ENCODE data around the gene PLXNB2. TPM values are rescaled to one million over a fixed set of nuclear protein-coding genes. Genes with fewer than 3 reads are reported as not detected.

PLXNB2 gene
- polyA plus RNA-seq, 1 of the 3 experiments (the other 2 are of a cell fraction): 108 TPM

GRCh38 chr22:50246242-50247175 lies 60.9 kb downstream of the PLXNB2 start:
- WGBS (ENCODE audit: low lambda C conversion rate): 97% methylated on average over 9 of the region's 20 CpGs

More at GRCh38 chr22:50246242-50247175, 60.9 kb downstream of the PLXNB2 start:
- no peak overlapping the region; a peak in 2 of 4 replicates for H3K27ac ChIP-seq (ENCODE audit: low read depth in 2 of 2, low read length in 1 of 2)
- H3K9me3 ChIP-seq: no peaks in the 10 kb centered on the region
- ChIA-PET POLR2A (interaction anchor here (0.7 kb wide), 1 partner anchor 101 kb away, joined by 3 read pairs; no protein-coding TSS in a partner anchor), CTCF (interaction anchor here (0.8 to 3.4 kb wide), 4 partner anchors 9 to 95 kb away, joined by 3 to 20 read pairs (median 4); partner anchors contain the start of gene DENND6B)
- H2AFZ ChIP-seq (ENCODE audit: low read depth): no peak overlapping the region
- no peak overlapping the region for H3K9ac ChIP-seq
- no peaks in the 10 kb centered on the region for H3K9me2 ChIP-seq
- TF ChIP-seq, protein P1, sequence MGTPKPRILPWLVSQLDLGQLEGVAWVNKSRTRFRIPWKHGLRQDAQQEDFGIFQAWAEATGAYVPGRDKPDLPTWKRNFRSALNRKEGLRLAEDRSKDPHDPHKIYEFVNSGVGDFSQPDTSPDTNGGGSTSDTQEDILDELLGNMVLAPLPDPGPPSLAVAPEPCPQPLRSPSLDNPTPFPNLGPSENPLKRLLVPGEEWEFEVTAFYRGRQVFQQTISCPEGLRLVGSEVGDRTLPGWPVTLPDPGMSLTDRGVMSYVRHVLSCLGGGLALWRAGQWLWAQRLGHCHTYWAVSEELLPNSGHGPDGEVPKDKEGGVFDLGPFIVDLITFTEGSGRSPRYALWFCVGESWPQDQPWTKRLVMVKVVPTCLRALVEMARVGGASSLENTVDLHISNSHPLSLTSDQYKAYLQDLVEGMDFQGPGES (IDR thresholded peaks at IDR 0.05; ENCODE audit: low read depth, low read length): no peak
- TF ChIP-seq GABPA (IDR thresholded peaks at IDR 0.05; ENCODE audit: low read depth): no peak
- TF ChIP-seq JUND (IDR thresholded peaks at IDR 0.05): no peak
- no peak for TF ChIP-seq SMC3 (IDR thresholded peaks at IDR 0.05; ENCODE audit: low read depth, low read length)
- TF ChIP-seq TEAD4 (IDR thresholded peaks at IDR 0.05; ENCODE audit: borderline replicate concordance, insufficient read depth): no peak
- TF ChIP-seq, protein P2, sequence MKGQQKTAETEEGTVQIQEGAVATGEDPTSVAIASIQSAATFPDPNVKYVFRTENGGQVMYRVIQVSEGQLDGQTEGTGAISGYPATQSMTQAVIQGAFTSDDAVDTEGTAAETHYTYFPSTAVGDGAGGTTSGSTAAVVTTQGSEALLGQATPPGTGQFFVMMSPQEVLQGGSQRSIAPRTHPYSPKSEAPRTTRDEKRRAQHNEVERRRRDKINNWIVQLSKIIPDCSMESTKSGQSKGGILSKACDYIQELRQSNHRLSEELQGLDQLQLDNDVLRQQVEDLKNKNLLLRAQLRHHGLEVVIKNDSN (IDR thresholded peaks at IDR 0.05; ENCODE audit: borderline replicate concordance, low read depth): no peak
- TF ChIP-seq TAF1 (IDR thresholded peaks at IDR 0.05; ENCODE audit: borderline replicate concordance, low read depth, low read length): no peak
- no peak for TF ChIP-seq MEF2A (IDR thresholded peaks at IDR 0.05; ENCODE audit: borderline replicate concordance, low read depth)
- TF ChIP-seq, protein P3, sequence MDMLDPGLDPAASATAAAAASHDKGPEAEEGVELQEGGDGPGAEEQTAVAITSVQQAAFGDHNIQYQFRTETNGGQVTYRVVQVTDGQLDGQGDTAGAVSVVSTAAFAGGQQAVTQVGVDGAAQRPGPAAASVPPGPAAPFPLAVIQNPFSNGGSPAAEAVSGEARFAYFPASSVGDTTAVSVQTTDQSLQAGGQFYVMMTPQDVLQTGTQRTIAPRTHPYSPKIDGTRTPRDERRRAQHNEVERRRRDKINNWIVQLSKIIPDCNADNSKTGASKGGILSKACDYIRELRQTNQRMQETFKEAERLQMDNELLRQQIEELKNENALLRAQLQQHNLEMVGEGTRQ (IDR thresholded peaks at IDR 0.05; ENCODE audit: borderline replicate concordance, low read depth, low read length): no peak
- TF ChIP-seq CHD2 (IDR thresholded peaks at IDR 0.05; ENCODE audit: low read length, partially characterized antibody): no peak
- TF ChIP-seq TCF12 (IDR thresholded peaks at IDR 0.05): no peak
- no peak for TF ChIP-seq PBX3 (IDR thresholded peaks at IDR 0.05)
- TF ChIP-seq SIN3A (IDR thresholded peaks at IDR 0.05; ENCODE audit: borderline replicate concordance, low read depth, low read length): no peak
- no peak; the same call in 1 of the 2 replicates for TF ChIP-seq CTCF (IDR thresholded peaks at IDR 0.05)
- no peak for TF ChIP-seq RFX5 (IDR thresholded peaks at IDR 0.05; ENCODE audit: low read length)
- no peak for TF ChIP-seq REST (IDR thresholded peaks at IDR 0.05; ENCODE audit: low read depth, low read length)
- no peak for TF ChIP-seq EP300 (IDR thresholded peaks at IDR 0.05; ENCODE audit: borderline replicate concordance in 1 of 2, low read depth in 1 of 2, low read length in 1 of 2)
- no peak for TF ChIP-seq RXRA (IDR thresholded peaks at IDR 0.05; ENCODE audit: borderline replicate concordance, low read depth)
- no peak for TF ChIP-seq ELF1 (IDR thresholded peaks at IDR 0.05)
- no peak overlapping the region; the same call in 1 of the 2 replicates for H3K4me2 ChIP-seq
- H3K79me2 ChIP-seq (ENCODE audit: insufficient read depth): peaks cover 64% of the 10 kb centered on the region
- peaks cover 9 to 64% of the 10 kb centered on the region in 2 experiments; a peak in 2 of 4 replicates for H3K4me1 ChIP-seq (ENCODE audit: control insufficient read depth in 1 of 2, insufficient read depth in 2 of 2, low read depth in 1 of 2, low read length in 1 of 2)
- H3F3A ChIP-seq (replicated peaks; ENCODE audit: insufficient read depth): peaks cover 21% of the 10 kb centered on the region
- H3K27me3 ChIP-seq (ENCODE audit: insufficient read depth): no peaks in the 10 kb centered on the region
- peaks cover 5 to 22% of the 10 kb centered on the region in 2 experiments for H3K36me3 ChIP-seq (replicated peaks in 1 of 2; ENCODE audit: control insufficient read depth in 1 of 2, insufficient read depth in 2 of 2, low read length in 1 of 2)
- no peak for DNase-seq
- H4K20me1 ChIP-seq (ENCODE audit: insufficient read depth): peaks cover 16% of the 10 kb centered on the region
- H3K4me3 ChIP-seq (ENCODE audit: low read depth in 2 of 2, low read length in 1 of 2): peak overlapping the region in 1 of 2 experiments; percentile 92; a peak in 1 of 4 replicates

All from SK-N-SH (cell line).